Testis (tissue), 2 donors: ENCODE measurements around the gene PARVB.

Experiments
- CTCF ChIP-seq, 3 experiments: fragments of 450-650 bp in 2 of 3; fragments of 200-600 bp in 1 of 3; sonication (generic) in 1 of 3; IDR thresholded peaks; one replicate each; pipeline ENCODE4 v1.5.1; 2016 to 2019; ENCODE audit warnings: antibody characterized with exemption in 3 of 3, mild to moderate bottlenecking in 2 of 3, moderate library complexity in 1 of 3
- POLR2A ChIP-seq: fragments of 450-650 bp; IDR thresholded peaks from one replicate; pipeline ENCODE4 v1.6.1; 2017; ENCODE audit warnings: antibody characterized with exemption, mild to moderate bottlenecking, moderate library complexity

DNA sequence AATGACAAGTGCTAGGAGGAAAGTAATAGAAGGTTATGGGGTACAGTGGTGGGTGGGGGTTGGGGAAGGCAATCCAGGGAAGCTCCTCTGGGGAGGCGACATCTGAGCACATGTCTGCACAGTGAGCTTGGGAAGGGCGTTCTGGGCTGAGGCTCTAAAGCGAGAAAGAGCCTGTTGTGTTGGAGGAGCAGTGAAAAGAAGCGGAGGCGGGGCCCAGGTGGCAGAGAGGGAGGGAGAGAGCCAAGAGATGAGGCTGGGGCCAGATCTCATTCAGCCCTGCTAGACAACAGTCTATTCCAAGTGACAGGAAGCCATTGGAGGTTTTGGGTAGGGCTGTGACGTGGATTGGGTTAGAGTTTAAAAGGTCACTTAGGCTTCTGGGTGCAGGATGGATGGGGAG, 101.3 kb downstream of the PARVB start:
- TF ChIP-seq CTCF (IDR thresholded peaks at IDR 0.05) (no peak), POLR2A (no peak)
